NCI-H1092 treated with DMSO at 0.1 percent for 48 hours (cell line): ENCODE results near the gene ZNF735.
"Not testable (repeated sequence)": the region's sequence is repeated elsewhere in the genome, so short reads cannot be mapped to it uniquely, and the experiment has no call there.

Experiments
- DNase-seq: peaks from one replicate; lab custom pipeline; 2025; lab: John Stamatoyannopoulos, UW

ZNF735 gene

GRCh38 chr7:64206903-64207302, at the start of gene ZNF735:
Gene ZNF735 (plus strand): TSS chr7:64207203. CDS start chr7:64207203, 0 bp downstream.
- no peak for DNase-seq

- not testable (repeated sequence) for DNase-seq
Observed at GRCh38 chr7:64170974-64171373, 36.0 kb upstream of the ZNF735 start.

- no peak for DNase-seq
Observed at GRCh38 chr7:64174328-64174727, 32.7 kb upstream of the ZNF735 start.

GRCh38 chr7:64174941-64175340, 32.1 kb upstream of the ZNF735 start:
- no peak for DNase-seq

DNA sequence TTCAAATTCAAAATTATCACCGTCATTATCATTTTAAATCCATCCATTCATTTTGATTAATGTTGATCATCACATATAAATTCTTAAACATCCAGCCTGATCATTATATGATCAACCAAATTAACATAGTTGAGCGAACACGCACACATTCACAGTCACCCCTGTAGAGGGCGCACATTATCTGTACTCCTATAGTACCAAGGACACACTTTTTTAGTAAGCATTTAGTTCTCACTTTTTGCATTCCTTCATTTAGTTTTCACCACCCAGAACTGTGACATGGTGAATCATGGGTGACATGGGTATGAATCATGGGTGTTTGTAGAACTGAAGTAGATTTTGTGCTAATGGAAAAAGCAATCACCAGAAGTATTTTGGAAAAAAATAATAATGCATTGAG, 26.0 kb upstream of the ZNF735 start:
- no peak for DNase-seq

- DNase-seq: no peak
Observed at GRCh38 chr7:64181586-64181985, 25.4 kb upstream of the ZNF735 start.

DNA sequence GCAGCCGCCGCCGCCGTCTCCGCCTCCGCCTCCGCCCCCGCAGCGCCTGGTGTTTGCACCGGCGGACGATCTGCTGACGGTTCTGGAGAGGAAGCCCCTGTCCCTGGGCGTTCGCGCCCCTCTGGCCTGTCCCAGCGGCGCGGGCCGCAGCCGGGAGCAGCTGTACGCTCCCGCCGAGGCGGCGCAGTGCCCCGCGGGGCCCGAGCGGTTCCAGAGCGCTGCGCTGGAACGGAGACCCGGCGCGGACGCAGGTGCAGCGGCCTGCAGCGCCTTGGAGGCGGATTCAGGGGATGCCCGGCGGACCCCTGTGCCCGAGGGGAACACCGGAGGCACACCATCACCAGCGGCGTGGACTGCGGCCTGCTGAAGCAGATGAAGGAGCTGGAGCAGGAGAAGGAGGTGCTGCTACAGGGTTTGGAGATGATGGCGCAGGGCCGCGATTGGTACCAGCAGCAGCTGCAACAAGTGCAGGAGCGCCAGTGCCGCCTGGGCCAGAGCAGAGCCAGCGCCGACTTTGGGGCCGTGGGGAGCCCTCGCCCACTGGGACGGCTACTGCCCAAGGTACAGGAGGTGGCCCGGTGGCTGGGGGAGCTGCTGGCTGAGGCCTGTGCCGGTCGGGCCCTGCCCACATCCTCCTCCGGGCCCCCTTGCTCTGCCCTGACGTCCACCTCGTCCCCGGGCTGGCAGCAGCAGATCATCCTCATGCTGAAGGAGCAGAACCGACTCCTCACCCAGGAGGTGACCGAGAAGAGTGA, 24.8 kb upstream of the ZNF735 start:
- DNase-seq: no peak

DNA sequence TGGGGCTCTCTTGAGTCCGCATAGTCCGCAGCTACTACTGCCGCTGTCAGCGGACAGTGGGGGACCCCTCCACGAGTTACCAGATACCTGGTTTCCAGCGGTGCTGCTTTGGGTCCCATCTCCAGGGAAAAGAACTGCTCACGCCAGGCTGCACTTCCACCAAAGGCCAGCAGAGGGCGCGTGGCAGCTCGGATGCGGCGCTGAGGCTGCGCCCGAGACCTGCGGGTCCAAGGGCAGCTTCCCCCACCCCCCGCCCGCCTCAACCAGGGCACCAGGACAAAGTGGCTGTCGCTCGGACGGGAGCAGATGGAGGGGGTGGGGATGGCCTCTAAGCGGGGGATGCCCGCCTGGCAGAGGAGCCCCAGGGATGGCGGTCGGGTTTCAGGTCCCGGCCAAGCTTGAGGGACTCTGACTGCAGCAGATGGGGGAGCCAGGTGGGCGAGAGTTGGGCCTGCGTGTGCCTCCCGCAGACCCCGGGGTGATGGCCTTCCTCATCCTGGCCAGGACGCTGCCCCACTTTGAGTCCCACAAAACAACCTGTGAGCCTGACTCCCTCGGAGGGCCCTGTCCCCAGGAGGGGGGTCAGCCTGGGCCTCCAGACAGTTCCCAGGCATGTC, 23.8 kb upstream of the ZNF735 start:
- DNase-seq: peak; percentile 6

DNA sequence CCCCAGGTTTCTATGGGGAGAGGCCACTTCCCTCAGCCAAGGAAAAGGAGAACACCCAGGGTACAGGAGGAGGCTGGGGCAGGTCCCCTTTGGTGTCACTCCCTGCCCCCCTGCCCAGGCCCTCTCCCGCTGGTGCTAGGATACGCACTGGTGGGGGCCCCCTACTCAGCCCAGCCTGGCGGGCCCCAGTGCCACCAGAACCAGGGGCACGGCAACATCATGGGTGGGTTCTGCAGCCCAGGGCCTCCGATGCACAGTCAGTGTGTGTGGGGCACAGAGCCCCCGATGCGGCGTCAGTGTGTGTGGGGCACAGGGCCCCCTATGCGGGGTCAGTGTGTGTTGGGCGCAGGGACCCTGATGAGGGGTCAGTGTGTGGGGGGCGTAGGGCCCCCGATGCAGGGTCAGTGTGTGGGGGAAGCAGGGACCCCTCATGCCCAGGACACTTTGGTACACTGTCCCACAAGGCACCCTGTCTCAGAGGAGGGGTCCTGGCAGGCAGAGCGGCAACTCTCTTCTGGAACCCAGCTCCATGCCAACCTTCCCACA, 23.1 kb upstream of the ZNF735 start:
- no peak for DNase-seq

GRCh38 chr7:64184376-64184775, 22.6 kb upstream of the ZNF735 start:
- no peak for DNase-seq

DNA sequence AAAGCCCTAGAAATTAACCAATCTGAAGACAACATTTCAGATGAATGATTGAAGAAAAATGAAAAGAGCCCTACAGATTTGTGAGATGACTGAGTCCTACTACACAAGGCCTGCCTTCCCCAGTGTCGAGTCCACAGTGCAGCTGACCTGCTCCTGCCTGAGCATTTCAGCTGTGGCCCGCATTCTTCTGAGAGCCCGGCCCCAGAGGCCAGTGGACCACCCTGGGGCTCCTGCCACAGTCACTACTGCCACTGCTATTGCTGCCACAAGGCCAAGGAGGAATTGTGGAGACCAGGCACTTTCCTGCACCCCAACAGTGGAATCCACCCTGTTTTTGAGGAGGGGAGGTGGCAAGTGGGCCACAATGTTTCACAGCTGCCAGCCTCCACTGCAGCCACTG, 19.6 kb upstream of the ZNF735 start:
- DNase-seq: no peak

DNA sequence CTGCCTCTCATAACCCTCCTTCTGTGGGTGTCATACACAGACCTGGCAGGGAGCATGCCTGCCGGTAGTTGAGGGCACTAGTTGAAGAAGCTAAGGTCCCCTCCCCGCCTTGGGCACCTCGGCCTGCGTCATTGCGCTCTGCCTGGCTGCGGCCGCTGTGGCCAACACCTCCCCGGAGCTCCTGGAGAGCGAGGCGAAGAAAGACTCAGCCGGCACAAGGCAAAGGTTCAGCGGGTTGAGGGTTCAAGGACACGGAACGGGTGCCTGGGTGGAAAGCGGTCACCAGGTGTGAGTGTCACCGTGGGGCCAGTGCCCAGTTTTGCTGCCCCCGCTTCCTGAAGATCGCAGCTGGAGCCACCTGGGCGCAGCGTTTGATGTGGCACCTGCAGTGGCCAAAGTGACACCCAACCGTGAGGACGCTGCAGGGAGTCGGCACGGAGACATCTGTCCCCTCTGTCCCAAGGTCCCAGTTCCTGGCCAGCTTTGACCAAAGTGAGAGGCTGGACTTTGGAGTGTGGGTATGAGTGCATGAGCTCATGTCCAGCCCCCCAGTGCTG, 14.8 kb upstream of the ZNF735 start:
- no peak for DNase-seq

DNA sequence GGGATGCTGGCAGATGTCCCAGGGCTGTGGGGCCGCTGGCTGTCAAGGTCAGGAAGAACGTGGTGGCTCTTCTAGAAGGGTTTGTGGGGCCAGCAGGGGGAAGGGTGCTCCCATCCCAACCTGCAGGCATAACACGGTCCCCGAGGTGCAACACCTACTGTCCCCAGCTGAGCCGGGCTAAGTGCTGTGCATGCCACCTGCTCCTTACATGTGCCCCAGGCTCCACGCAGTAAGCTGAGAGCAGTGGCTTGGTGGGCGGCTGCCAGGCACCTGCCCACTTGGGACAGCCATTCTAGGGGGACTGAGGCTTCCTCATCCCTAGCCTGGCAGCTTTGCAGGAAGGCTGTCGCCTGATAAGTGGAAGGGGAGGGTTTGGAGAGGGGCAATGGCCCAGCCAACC, 14.2 kb upstream of the ZNF735 start:
- no peak for DNase-seq

GRCh38 chr7:64219710-64220298, 12.8 kb downstream of the ZNF735 start:
- DNase-seq: not testable (repeated sequence)

DNA sequence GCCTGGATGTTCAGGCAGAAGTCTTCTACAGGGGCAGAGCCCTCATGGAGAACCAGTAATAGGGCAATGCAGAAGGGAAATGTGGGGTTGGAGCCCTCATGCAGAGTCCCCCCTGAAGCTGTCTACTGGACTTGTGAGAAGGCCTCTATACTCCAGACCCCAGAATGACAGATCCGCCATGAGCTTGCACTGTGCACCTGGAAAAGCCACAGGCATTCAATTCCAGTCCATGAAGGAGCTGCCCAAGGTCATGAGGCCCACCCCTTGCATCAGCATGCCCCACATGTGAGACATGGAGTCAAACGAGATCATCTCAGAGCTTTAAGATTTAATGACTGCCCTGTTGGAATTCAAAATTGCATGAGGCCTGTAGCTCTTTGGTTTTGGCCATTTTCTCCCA, 16.4 kb downstream of the ZNF735 start:
- DNase-seq: no peak

DNA sequence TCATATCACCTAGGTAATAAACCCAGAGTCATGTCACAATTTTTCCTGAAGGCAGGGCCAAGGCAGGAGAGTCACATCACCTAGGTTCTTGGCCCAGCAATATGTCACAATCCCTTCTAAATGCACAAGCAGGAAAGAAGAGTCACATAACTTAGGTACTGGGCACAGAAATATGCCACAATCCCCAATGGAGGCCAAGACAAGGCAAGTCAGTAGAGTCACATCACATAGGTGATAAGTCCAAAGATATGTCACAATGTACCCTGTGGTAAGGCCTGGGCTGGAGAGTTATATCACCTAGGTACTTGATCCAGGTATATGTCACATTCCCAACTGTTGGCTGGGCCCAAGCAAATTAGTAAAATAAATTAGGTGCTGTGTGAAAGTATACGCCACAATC, 21.2 kb downstream of the ZNF735 start, which contains the start of gene ZNF679:
Gene ZNF679, plus strand, starts transcription at position 301 of the 400 bp plus-strand sequence. CDS start 20,644 bp downstream, outside the sequence.
- DNase-seq: not testable (repeated sequence)

GRCh38 chr7:64266341-64266919, 59.4 kb downstream of the ZNF735 start:
- no peak for DNase-seq
